HG03108 (cell line): Measurements from ENCODE around the gene EFEMP2.

Source experiments
- ATAC-seq: cut with Tn5 transposase; IDR thresholded peaks from one replicate; pipeline ENCODE4 v1.9.1; 2021; ENCODE audit warnings: moderate library complexity; ENCODE audit not compliant: unreplicated experiment

EFEMP2 gene

DNA sequence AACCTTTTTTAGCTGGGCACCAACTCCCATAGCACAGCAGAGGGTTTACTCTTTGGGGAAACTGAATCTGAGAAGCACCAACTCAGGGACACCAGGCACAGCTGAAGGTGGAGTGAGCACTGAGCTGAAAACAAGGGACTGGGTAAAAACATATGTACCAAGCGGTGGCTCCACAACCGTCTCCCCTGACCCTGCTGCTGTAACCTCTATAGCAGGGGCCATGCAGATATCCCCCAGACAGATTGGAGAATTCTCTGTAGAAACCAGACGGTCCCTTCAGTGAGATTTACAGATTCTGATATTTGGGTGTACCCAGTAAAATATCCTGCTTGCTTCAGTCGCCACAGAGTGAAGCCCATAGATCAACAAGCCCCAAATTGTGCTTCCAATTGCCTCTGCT lies 43.1 kb downstream of the EFEMP2 start:
- ATAC-seq: no peak

DNA sequence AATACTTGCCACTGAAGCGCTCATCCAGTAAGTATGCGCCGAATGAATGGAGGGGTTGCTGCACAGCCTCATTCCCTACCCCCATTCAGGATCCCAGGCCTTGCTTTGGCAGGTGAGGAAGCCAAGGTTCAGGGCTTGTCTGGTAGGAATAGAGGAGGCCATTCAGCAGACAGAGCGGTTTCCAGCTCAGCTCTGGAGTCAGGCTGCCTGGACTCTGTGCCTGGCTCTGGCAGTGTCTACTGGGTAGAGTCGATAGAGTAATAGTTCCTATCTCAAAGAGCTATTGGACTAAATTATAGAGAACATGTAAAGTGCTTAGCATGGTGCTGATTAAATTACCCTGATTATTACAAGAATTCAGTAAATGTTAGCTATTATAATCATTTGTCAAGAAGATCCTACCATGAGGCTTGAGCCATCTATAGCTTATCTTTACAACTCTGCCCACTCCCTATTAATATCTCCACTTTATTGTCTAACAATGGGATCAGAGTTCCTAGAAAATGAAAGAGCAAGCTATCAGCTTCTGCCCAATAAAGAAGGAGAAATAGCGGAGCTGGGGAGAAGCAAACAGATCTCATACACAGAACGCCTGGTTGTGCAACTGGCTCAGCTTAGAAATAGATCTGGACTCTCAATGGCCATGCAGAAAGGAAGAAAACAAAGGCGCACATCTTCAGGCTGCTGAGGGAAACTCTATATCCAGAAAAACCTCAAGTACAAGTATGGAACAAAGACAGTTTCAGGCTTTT lies 45.4 kb downstream of the EFEMP2 start:
- ATAC-seq: no peak

DNA sequence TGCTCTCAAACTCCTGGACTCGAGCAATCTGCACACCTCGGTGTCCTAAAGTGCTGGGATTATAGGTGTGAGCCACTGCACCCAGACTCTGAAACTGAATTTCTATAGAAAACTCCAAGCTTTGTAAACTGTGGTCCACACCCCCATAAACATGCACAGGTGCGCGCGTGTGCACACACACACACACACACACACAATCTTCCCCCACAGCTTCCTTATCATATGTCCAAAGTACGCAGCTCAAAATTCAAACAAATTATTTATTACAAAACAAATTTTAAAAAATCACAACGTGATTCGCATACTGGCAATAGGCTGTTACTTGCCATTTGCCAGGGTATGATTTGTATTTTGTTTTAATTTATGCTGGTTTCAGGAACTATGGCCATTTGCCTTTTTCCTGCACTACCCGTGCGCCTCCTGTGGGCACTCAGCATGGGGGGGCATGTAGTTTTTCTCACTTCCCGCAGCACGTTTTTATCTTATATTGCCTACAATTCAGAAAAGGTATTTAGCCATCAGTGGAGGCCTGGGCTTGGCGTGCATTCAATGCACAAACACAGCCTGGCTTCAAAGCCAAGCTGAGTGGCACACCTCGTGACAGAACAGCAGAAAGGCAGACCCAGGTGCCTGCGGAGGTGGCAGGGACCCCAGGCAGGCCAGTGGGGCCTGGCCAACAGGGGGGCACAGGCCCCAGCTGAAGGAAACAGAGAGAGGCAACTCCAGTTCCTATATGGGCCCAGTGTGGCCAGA lies 49.6 kb downstream of the EFEMP2 start:
- ATAC-seq: no peak

DNA sequence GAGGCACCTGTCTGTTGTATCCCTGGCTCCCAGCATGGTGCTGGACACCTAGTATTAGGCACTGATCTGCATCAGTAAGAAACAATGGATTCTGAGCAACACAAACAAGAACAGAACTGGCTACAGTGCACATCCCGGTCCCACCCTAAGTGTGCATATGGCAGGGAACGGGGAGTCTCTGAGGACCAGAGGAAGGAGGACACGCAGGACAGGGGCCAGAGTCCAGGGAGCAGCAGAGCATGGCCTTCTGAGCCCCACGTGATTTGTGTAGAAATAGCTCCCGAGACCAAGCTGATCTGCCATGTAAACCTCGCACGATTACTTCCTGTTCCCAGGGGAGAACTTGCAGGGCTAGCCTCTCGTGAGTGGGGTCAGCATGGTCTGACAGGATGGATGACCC lies 51.5 kb downstream of the EFEMP2 start:
- ATAC-seq: no peak

DNA sequence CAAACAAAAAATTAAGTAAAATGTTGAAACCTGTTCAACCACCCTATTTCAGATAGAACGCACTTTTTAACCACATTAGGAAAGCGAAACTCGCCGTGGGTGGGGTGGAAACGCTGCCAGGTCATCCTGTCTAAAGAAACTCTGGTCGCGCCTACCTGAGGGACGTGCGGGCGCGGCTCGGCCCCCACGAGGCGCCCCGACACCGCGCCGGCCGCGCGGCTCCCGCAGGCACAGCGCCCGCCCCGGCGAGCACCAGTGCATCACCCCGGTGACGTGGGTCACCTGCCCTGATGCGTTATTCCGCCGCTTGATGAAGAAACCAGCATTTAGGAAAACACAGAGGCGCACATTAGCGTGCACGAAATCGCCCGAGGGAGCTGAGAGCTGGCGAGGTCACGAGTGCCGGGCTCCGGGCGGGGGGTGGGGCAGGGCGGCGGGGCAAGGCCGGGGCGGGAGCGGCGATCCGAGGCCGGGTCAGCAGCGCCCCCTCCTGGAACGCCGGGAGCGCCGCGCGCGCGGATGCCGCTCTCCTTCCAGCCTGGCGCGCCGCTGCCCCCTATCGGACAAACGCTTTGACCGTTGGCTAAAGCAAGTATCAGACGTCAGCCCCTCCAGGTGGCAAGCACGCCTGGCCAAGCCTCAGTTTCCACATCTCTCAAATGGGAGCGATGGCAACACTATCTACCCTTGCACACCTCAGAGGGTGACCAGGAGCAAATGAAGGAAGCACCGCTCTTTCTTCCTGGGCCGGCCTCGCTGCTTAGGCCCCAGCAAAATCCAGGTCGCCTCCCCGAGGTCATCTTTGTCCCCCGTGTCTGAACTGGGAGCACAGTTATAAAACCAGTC lies 54.5 kb downstream of the EFEMP2 start:
- peak; percentile 74 for ATAC-seq

DNA sequence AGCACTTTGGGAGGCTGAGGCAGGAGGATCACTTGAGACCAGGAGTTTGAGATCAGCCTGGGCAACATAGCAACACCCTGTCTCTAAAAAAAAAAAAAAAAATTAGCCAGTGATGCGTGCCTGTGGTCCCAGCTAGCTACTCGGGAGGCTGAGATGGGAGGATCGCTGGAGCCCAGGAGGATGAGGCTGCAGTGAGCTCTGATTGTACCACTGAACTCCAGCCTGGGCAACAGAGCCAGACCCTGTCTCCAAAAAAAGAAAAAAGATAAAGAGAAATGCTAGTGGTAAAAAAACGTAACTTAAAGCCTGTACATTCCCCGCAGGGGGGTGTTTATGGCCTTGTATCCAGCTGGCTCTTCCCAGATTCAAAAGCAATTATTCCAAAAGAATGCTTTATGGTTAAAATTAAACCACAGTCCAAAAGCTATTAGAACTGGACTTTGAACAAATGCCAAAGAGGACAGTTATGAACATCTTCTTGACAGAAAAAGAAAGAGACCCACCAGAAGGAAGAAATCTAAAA lies 55.2 kb downstream of the EFEMP2 start:
- ATAC-seq: no peak

DNA sequence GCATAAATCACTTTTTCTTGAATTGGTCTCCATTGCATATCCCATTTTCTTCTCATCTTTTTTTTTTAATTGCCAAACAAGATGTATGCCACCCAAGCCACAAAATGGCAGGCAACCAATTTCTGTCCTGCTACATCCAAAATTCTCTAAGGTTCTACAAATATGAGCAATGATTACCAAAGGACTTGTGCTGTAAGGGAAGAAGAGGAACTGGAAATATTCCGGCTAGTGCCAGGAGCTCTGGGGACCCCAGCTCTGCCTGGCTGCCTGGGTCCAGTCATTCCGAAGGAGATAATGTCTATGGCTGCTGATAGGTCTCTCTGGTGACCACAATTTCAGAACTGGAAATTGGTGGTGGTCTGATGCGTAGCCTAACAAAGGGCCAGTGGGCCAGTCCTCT lies 55.9 kb downstream of the EFEMP2 start:
- no peak for ATAC-seq
